Activated CD4-positive, alpha-beta T cell treated with anti-CD3 and anti-CD28 coated beads for 24 hours (primary cell): ENCODE measurements around the gene RNF180.
"Not testable (repeated sequence)": the region's sequence is repeated elsewhere in the genome, so short reads cannot be mapped to it uniquely, and the experiment has no call there.

Experiments used
- DNase-seq, 2 donors: peaks; one replicate each; pipeline ENCODE4 v3.0.0-alpha.2; 2020; ENCODE audit warnings: low read depth in 2 of 2

The RNF180 gene

GRCh38 chr5:64397552-64397951 is 231.9 kb downstream of the RNF180 start:
- DNase-seq: no peak

- not testable (repeated sequence) for DNase-seq
Observed at GRCh38 chr5:64398735-64399134, 233.1 kb downstream of the RNF180 start.

- DNase-seq: not testable (repeated sequence)
Observed at GRCh38 chr5:64407103-64407825, 241.6 kb downstream of the RNF180 start.

- DNase-seq: no peak
Observed at GRCh38 chr5:64417390-64417789, 251.7 kb downstream of the RNF180 start.

GRCh38 chr5:64418013-64418412 is 252.4 kb downstream of the RNF180 start:
- DNase-seq: no peak
